ENCODE results near the gene NETO2. TPM values are rescaled to one million over a fixed set of nuclear protein-coding genes. Genes with fewer than 3 reads are reported as not detected.
"Not testable (repeated sequence)": the region's sequence is repeated elsewhere in the genome, so short reads cannot be mapped to it uniquely, and the experiment has no call there.

NETO2 gene, protein sequence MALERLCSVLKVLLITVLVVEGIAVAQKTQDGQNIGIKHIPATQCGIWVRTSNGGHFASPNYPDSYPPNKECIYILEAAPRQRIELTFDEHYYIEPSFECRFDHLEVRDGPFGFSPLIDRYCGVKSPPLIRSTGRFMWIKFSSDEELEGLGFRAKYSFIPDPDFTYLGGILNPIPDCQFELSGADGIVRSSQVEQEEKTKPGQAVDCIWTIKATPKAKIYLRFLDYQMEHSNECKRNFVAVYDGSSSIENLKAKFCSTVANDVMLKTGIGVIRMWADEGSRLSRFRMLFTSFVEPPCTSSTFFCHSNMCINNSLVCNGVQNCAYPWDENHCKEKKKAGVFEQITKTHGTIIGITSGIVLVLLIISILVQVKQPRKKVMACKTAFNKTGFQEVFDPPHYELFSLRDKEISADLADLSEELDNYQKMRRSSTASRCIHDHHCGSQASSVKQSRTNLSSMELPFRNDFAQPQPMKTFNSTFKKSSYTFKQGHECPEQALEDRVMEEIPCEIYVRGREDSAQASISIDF
- total RNA-seq (1 to 10 TPM; 1.3 to 5.3 (median 2.2) TPM), polyA plus RNA-seq (1 to 10 TPM; 1.4 to 4.1 TPM)
- long read RNA-seq, donor 1, full-length matches to known transcripts = 7 of 9 reads
- long read RNA-seq, donor 1, partial matches to known transcripts = 0 of 9 reads
- long read RNA-seq, donor 1, other reads (novel, unspliced or antisense) = 2 of 9 reads
- long read RNA-seq, donor 2, full-length matches to known transcripts = 8 of 11 reads
- long read RNA-seq, donor 2, partial matches to known transcripts = 0 of 11 reads
- long read RNA-seq, donor 2, other reads (novel, unspliced or antisense) = 3 of 11 reads
- long read RNA-seq, donor 3, partial matches to known transcripts = 0 of 1 reads
- long read RNA-seq, donor 3, other reads (novel, unspliced or antisense) = 1 of 1 reads

DNA sequence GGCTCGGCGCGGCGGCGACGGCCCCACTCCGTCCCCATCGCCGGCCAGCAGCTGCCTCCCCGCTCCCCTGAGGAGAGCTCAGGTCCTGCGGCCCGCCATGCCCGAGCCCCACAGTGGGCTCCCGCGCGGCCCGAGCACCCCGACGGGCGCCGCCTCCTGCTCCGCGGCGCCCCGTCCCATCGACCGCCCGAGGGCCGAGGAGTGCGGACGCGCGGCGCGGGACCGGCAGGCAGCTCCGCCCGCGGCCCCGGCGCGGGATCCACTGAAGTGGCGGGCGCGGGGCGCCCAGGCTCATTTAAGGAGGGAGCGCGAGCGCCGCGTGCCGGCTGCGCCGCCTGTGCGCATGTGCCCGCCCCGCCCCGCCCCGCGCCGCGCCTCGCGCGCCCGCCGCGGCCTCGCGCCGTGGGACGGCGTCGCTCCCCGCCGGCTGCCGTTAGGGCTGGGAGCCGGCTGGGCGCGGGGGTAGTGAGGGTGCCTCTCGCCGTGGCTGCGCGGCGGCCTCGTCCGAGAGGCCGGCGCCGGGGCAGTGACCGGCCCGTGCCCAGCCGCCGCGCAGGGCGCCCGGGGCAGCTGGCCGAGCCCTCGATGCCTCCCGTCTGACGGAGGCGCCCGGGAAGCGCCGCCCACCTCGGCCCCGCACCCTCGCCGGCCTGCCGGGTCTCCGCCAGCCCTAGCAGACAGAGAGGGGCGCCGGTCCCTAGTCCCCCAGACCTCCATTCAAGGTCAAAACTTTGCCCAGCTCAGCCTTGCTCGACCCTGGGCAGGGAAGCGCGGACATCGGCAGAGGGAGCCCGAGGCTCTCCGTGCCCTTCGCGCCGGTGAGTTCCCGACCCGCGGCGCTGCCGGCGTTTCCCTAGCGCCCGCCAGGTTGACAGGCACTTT lies at the start of gene NETO2:
Gene NETO2 (minus strand): TSS at position 269 of the 882 bp plus-strand sequence. CDS start 333 bp downstream, outside the sequence.
- Histone ChIP-seq H3K36me3 (no peaks in the 10 kb centered on the region), H3K27me3 (peaks cover 0 to 16% (median 0%) of the 10 kb centered on the region in 7 donors), H3K4me1 (peaks cover 0 to 19% (median 6%) of the 10 kb centered on the region in 9 donors), H3K9me3 (no peaks in the 10 kb centered on the region), H3K4me3 (peak within 1 kb of the TSS; percentile 48 to 69 (median 60)), H3K27ac (peak within 1 kb of the TSS in 9 of 10 donors; percentile 42 to 83 (median 71))
- TF ChIP-seq CTCF (IDR thresholded peaks at IDR 0.05) = peak; percentile 14 to 78 (median 56)
- intact Hi-C loops (cut with DNase I) = loop anchor here in 8 of 10 donors (2.0 to 5.0 kb wide), 10 partner anchors 53 to 1021 kb away; partner anchors contain the start of gene ABCC12 (in 4 of the 8)
- DNase-seq (peak; percentile 48 to 62), ATAC-seq (peak; percentile 56 to 81 (median 73))
- 1 to 2% methylated on average over 92 to 130 of the region's 130 CpGs for WGBS, 2 donors

DNA sequence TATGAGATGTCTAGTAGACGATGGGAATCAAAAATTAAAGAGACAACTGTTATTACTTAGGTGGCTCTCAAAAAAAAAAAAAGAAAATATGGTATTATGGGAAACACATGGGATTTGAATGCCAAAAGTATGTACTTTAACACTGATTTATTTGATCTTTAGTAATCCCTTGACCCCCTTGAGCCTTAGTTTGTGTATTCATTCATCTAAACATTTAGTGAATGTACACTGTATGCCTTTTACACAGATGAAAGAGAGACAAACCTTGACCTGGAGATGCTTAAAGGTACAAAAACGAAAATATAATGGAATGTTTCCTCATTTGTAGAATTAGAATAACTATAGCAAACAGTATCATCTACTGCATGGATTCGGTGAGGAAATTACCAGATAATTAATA lies 38.6 kb upstream of the NETO2 start:
- Histone ChIP-seq H3K4me1 (no peaks in the 10 kb centered on the region), H3K36me3 (no peaks in the 10 kb centered on the region), H3K27ac (no peak overlapping the region), H3K9me3 (peaks cover 0 to 12% (median 0%) of the 10 kb centered on the region in 11 donors), H3K4me3 (no peak overlapping the region), H3K27me3 (no peaks in the 10 kb centered on the region)
- ATAC-seq = no peak
- 95 to 97% methylated on average over 3 of the region's 3 CpGs for WGBS, 2 donors
- DNase-seq = no peak
- intact Hi-C loops (cut with DNase I) = loop anchor here in 1 of 10 donors (2.0 kb wide), 1 partner anchor 16 kb away; no protein-coding TSS in a partner anchor
- TF ChIP-seq CTCF (IDR thresholded peaks at IDR 0.05) = no peak

DNA sequence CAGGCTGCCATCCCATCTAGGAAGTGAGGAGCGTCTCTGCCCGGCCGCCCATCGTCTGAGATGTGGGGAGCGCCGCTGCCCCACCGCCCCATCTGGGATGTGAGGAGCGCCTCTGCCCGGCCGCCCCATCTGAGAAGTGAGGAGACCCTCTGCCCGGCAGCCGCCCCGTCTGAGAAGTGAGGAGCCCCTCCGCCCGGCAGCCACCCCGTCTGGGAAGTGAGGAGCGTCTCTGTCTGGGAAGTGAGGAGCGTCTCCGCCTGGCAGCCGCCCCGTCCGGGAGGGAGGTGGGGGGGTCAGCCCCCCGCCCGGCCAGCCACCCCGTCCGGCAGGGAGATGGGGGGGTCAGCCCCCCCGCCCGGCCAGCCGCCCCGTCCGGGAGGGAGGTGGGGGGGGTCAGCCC lies 37.3 kb upstream of the NETO2 start:
- H3K9me3 ChIP-seq; H3K27me3 ChIP-seq; H3K27ac ChIP-seq; H3K4me1 ChIP-seq; ATAC-seq; H3K4me3 ChIP-seq; DNase-seq; H3K36me3 ChIP-seq; intact Hi-C loops (cut with DNase I): not testable (repeated sequence)
- 99% methylated on average over 19 to 31 of the region's 31 CpGs for WGBS, 2 donors

DNA sequence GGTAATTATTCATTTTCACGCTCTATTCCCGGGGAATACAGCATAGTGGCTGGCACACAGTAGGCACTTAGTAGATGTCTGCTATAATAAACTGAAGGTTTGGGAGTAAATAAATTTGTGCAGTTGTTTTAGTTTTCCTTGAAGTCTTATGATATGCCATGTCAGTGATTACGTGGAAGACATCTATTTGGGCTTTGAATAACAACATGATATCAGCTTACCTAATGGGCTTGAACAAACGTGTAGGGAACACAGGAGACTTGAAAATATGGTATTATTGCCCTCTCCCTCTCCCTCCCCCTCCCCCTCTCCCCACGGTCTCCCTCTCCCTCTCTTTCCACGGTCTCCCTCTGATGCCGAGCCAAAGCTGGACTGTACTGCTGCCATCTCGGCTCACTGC lies 36.3 kb upstream of the NETO2 start:
- DNase-seq = no peak
- Histone ChIP-seq H3K9me3 (peaks cover 0 to 4% (median 0%) of the 10 kb centered on the region in 11 donors), H3K4me3 (no peak overlapping the region), H3K36me3 (no peaks in the 10 kb centered on the region), H3K27me3 (no peaks in the 10 kb centered on the region), H3K4me1 (no peaks in the 10 kb centered on the region), H3K27ac (no peak overlapping the region)
- intact Hi-C loops (cut with DNase I) = no loop called here
- 92 to 93% methylated on average over 8 of the region's 8 CpGs for WGBS, 2 donors
- ATAC-seq = no peak
- TF ChIP-seq CTCF (IDR thresholded peaks at IDR 0.05) = no peak
